SU-DHL-6 (cell line): ENCODE data around the gene PDZD8.

Source experiments
- EZH2phosphoT487 ChIP-seq: fragments of 200-600 bp; sonication (generic), shearing (Covaris generic); conservative IDR thresholded peaks from 2 replicates; pipeline ENCODE4 v1.6.1; 2018; ENCODE audit warnings: mild to moderate bottlenecking, antibody characterized with exemption, low read length, moderate library complexity, mixed read lengths
- TF ChIP-seq, protein P1 (sequence below): fragments of 200-600 bp; sonication (generic); IDR thresholded peaks from one replicate; pipeline ENCODE4 v1.5.1; 2017; ENCODE audit warnings: antibody characterized with exemption, mild to moderate bottlenecking, low read length, moderate library complexity; ENCODE audit not compliant: insufficient read depth, poor library complexity, severe bottlenecking

DNA sequence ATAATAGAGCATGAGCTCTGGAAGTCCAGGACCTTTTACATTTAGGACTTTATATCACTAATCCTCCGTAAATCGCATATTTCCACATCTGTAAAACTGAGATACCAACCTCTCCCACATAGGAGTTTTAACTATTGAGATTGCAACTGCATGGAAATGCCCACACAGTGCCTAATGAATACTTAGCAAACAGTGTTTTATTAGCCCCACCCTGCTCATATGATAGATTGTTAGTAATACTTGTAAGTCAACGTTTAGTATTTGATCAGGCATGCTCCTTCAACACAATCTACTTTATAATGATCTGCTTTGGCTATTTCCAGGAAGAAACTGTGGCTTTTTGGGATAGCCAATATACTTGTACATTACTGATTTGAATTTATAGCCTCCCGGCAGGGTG, 8.5 kb downstream of the PDZD8 start:
- TF ChIP-seq, protein P1, sequence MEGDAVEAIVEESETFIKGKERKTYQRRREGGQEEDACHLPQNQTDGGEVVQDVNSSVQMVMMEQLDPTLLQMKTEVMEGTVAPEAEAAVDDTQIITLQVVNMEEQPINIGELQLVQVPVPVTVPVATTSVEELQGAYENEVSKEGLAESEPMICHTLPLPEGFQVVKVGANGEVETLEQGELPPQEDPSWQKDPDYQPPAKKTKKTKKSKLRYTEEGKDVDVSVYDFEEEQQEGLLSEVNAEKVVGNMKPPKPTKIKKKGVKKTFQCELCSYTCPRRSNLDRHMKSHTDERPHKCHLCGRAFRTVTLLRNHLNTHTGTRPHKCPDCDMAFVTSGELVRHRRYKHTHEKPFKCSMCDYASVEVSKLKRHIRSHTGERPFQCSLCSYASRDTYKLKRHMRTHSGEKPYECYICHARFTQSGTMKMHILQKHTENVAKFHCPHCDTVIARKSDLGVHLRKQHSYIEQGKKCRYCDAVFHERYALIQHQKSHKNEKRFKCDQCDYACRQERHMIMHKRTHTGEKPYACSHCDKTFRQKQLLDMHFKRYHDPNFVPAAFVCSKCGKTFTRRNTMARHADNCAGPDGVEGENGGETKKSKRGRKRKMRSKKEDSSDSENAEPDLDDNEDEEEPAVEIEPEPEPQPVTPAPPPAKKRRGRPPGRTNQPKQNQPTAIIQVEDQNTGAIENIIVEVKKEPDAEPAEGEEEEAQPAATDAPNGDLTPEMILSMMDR = no peak
- TF ChIP-seq EZH2phosphoT487 = no peak
